Panc1 (cell line): ENCODE data around the gene PLA2G4C. TPM values are rescaled to one million over a fixed set of nuclear protein-coding genes. Genes with fewer than 3 reads are reported as not detected.

Experiments used
- ATAC-seq: fragments of 200-7000 bp; cut with Tn5 transposase; 2 replicates; pipeline ENCODE4 v1.9.1; 2020; ENCODE audit warnings: mild to moderate bottlenecking, moderate library complexity
- BruUV-seq: library from RNA; stranded (reverse); fragments of 400-500 nt; replicated peaks from 2 replicates; lab custom pipeline; 2021; lab: Mats Ljungman, UMichigan
- CTCF ChIA-PET: fragments of 300-600 bp; sonication (Branson Sonifier 250); formaldehyde crosslinking; loops from one replicate; lab custom pipeline; 2022; ENCODE audit warnings: antibody characterized with exemption; lab: Charles Lee
- POLR2A ChIA-PET: fragments of 300-600 bp; sonication (Branson Sonifier 250); formaldehyde crosslinking; loops from one replicate; lab custom pipeline; 2022; ENCODE audit warnings: antibody characterized with exemption; lab: Charles Lee
- DNase-seq: peaks from one replicate; pipeline ENCODE4 v3.0.0-alpha.2; 2010; ENCODE audit warnings: low read depth, low spot score
- H3K27ac ChIP-seq: 2 replicates; pipeline ENCODE4 v1.5.1; 2011; ENCODE audit warnings: mild to moderate bottlenecking, low read length, inconsistent platforms
- H3K27me3 ChIP-seq: fragments of 200-500 bp; sonication (Bioruptor generic); 2 replicates; pipeline ENCODE4 v1.6.0; 2014; ENCODE audit warnings: low read length, inconsistent platforms; ENCODE audit not compliant: control insufficient read depth, insufficient read depth
- H3K36me3 ChIP-seq: fragments of 200-500 bp; sonication (Bioruptor generic); 2 replicates; pipeline ENCODE4 v1.5.1; 2014; ENCODE audit warnings: inconsistent platforms, mild to moderate bottlenecking, low read length, moderate library complexity; ENCODE audit not compliant: control insufficient read depth, insufficient read depth
- H3K4me1 ChIP-seq: 2 replicates; pipeline ENCODE4 v1.5.1; 2011; ENCODE audit warnings: inconsistent platforms, mild to moderate bottlenecking, low read length, moderate library complexity; ENCODE audit not compliant: control insufficient read depth, insufficient read depth
- H3K4me3 ChIP-seq, 2 experiments: 2 replicates each; pipeline ENCODE4 v1.5.1; 2011 to 2012; ENCODE audit warnings: low read depth in 2 of 2, low read length in 2 of 2, mild to moderate bottlenecking in 2 of 2, inconsistent platforms in 1 of 2, moderate library complexity in 1 of 2
- H3K9me3 ChIP-seq: fragments of 200-500 bp; sonication (Bioruptor generic); 2 replicates; pipeline ENCODE4 v1.5.1; 2014; ENCODE audit warnings: low read depth, mild to moderate bottlenecking, inconsistent platforms, low read length, moderate library complexity; ENCODE audit not compliant: control insufficient read depth, insufficient read depth
- CTCF ChIP-seq: fragments of 450-650 bp; IDR thresholded peaks from 2 replicates; pipeline ENCODE4 v1.5.1; 2017; ENCODE audit warnings: mild to moderate bottlenecking
- POLR2AphosphoS5 ChIP-seq: IDR thresholded peaks from 2 replicates; pipeline ENCODE4 v1.6.1; 2012; ENCODE audit warnings: mild to moderate bottlenecking, low read depth, low read length, moderate library complexity
- REST ChIP-seq, 2 experiments: IDR thresholded peaks; 2 replicates each; pipeline ENCODE4 v1.6.1; 2011 to 2012; ENCODE audit warnings: low read depth in 2 of 2, control low read depth in 1 of 2, low read length in 1 of 2, mild to moderate bottlenecking in 1 of 2, moderate library complexity in 1 of 2; ENCODE audit not compliant: insufficient read depth in 1 of 2
- SIN3A ChIP-seq: IDR thresholded peaks from 2 replicates; pipeline ENCODE4 v1.6.1; 2012; ENCODE audit warnings: low read depth, mild to moderate bottlenecking, low read length, moderate library complexity, borderline replicate concordance; ENCODE audit not compliant: insufficient read depth
- TCF7L2 ChIP-seq: IDR thresholded peaks from 2 replicates; pipeline ENCODE4 v1.6.1; 2011; ENCODE audit warnings: mild to moderate bottlenecking, low read depth, low read length, inconsistent platforms
- in situ Hi-C: cut with HindIII; loops from 2 replicates; pipeline ENCODE4 v1.10.0; 2016; ENCODE audit warnings: low sequenced_read_pairs, low pct_unique_long_range_greater_than_20kb
- intact Hi-C: fragments of 100-400 bp; cut with micrococcal nuclease; formaldehyde crosslinking; loops from one replicate; pipeline ENCODE4 v1.10.0; 2022; ENCODE audit not compliant: unreplicated experiment
- total RNA-seq: library from RNA; stranded (reverse); gene quantifications from one replicate; pipeline ENCODE4 v1.2.1, GENCODE V29; 2021; ENCODE audit not compliant: unreplicated experiment

The PLA2G4C gene
- total RNA-seq, 1 experiment from 2014 or later: 2.0 TPM

DNA sequence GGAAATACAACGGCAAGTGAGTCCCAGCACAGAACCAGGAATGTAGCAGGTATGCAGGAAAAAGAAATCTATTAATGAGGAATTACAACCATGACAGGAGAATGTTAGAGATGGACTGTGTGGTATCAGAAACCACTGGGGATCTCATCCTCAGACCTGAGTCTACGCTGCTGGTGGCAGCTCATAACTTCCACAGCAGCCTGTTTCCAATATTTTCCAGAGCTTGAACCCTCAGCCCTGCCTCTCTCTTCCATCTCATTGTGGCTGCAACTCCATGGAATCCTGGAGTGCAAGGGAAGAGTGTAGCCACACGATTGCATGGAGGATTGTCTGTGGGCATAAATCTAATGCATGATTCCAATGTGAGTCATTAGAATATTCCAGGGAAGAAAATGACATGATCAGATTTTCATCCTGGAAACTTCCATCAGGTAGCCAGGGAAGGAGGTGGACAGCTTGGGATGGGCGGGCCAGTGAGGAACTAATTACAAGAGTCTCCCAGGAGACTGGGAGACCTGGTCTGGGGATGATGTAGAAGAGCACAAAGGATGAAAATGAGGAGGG is 14.9 kb downstream of the PLA2G4C start:
- intact Hi-C loops: no loop called here
- DNase-seq: no peak
- CTCF ChIA-PET: no interaction called here

GRCh38 chr19:48094855-48095203 is 15.8 kb downstream of the PLA2G4C start:
- BruUV-seq: no TSS peak
- ChIA-PET CTCF (no interaction called here), POLR2A (no interaction called here)
- H3K9me3 ChIP-seq: no peaks in the 10 kb centered on the region
- H3K27me3 ChIP-seq: no peaks in the 10 kb centered on the region
- no peak for TF ChIP-seq CTCF
- TF ChIP-seq SIN3A: no peak
- TF ChIP-seq TCF7L2: no peak
- no peak for TF ChIP-seq POLR2AphosphoS5
- TF ChIP-seq REST (IDR thresholded peaks at IDR 0.05; ENCODE audit: insufficient read depth in 1 of 2, low read depth in 2 of 2, low read length in 1 of 2): no peak
- H3K27ac ChIP-seq: no peak overlapping the region
- H3K4me3 ChIP-seq: no peak overlapping the region
- ATAC-seq (no peak), DNase-seq (no peak)
- intact Hi-C loops (no loop called here), in situ Hi-C loops (no loop called here)
- H3K36me3 ChIP-seq: no peaks in the 10 kb centered on the region
- H3K4me1 ChIP-seq: no peaks in the 10 kb centered on the region

More for the DNA sequence above, 14.9 kb downstream of the PLA2G4C start:
- Histone ChIP-seq H3K9me3 (no peaks in the 10 kb centered on the region), H3K27ac (no peak overlapping the region), H3K4me3 (no peak overlapping the region), H3K4me1 (no peaks in the 10 kb centered on the region), H3K36me3 (no peaks in the 10 kb centered on the region), H3K27me3 (no peaks in the 10 kb centered on the region)
- no peak for ATAC-seq
- no TSS peak for BruUV-seq
- POLR2A ChIA-PET: no interaction called here
- in situ Hi-C loops: no loop called here
- no peak for TF ChIP-seq TCF7L2
- no peak for TF ChIP-seq POLR2AphosphoS5
- TF ChIP-seq REST (IDR thresholded peaks at IDR 0.05; ENCODE audit: insufficient read depth in 1 of 2, low read depth in 2 of 2, low read length in 1 of 2): no peak
- TF ChIP-seq CTCF: no peak
- TF ChIP-seq SIN3A: no peak
